ENCODE results near the gene ARFGEF2.
"Not testable (repeated sequence)": the region's sequence is repeated elsewhere in the genome, so short reads cannot be mapped to it uniquely, and the experiment has no call there.

The ARFGEF2 gene

GRCh38 chr20:48951646-48952045, 30.1 kb downstream of the ARFGEF2 start:
- no peak for DNase-seq (ENCODE audit: low read depth)

GRCh38 chr20:48952656-48953055, 31.1 kb downstream of the ARFGEF2 start:
- no peak for DNase-seq (ENCODE audit: low read depth)

- no peak for DNase-seq (ENCODE audit: low read depth)
These were observed 32.1 kb downstream of the ARFGEF2 start for GRCh38 chr20:48953653-48954052.

- no peak for DNase-seq (ENCODE audit: low read depth)
These were observed 34.5 kb downstream of the ARFGEF2 start for GRCh38 chr20:48956052-48956451.

GRCh38 chr20:48957053-48957481, 35.6 kb downstream of the ARFGEF2 start:
- DNase-seq (ENCODE audit: low read depth), result no peak

GRCh38 chr20:48957533-48957932, 36.0 kb downstream of the ARFGEF2 start:
- DNase-seq (ENCODE audit: low read depth), result no peak

GRCh38 chr20:48958743-48959142, 37.2 kb downstream of the ARFGEF2 start:
- DNase-seq (ENCODE audit: low read depth), result no peak

GRCh38 chr20:48959899-48960550, 38.5 kb downstream of the ARFGEF2 start:
- DNase-seq (ENCODE audit: low read depth), result no peak

GRCh38 chr20:48962421-48962820, 40.9 kb downstream of the ARFGEF2 start:
- no peak for DNase-seq (ENCODE audit: low read depth)

GRCh38 chr20:48962976-48963771, 41.7 kb downstream of the ARFGEF2 start:
- DNase-seq (ENCODE audit: low read depth), result no peak

- DNase-seq (ENCODE audit: low read depth), result no peak
These were observed 43.8 kb downstream of the ARFGEF2 start for GRCh38 chr20:48965189-48965910.

GRCh38 chr20:48970681-48971365, 49.3 kb downstream of the ARFGEF2 start:
- DNase-seq (ENCODE audit: low read depth), result no peak

GRCh38 chr20:48971956-48972355, 50.4 kb downstream of the ARFGEF2 start:
- no peak for DNase-seq (ENCODE audit: low read depth)

- no peak for DNase-seq (ENCODE audit: low read depth)
These were observed 51.3 kb downstream of the ARFGEF2 start for GRCh38 chr20:48972816-48973215.

- DNase-seq (ENCODE audit: low read depth), result no peak
These were observed 54.4 kb downstream of the ARFGEF2 start for GRCh38 chr20:48975955-48976354.

- not testable (repeated sequence) for DNase-seq (ENCODE audit: low read depth)
These were observed 58.5 kb downstream of the ARFGEF2 start for GRCh38 chr20:48979980-48980379.

GRCh38 chr20:48983423-48984400, 62.2 kb downstream of the ARFGEF2 start:
- DNase-seq (ENCODE audit: low read depth), result no peak

GRCh38 chr20:48984575-48985219, 63.2 kb downstream of the ARFGEF2 start:
- DNase-seq (ENCODE audit: low read depth), result no peak

GRCh38 chr20:48986899-48987298, 65.4 kb downstream of the ARFGEF2 start:
- DNase-seq (ENCODE audit: low read depth), result no peak

GRCh38 chr20:48990467-48990866, 69.0 kb downstream of the ARFGEF2 start:
- DNase-seq (ENCODE audit: low read depth), result no peak

GRCh38 chr20:48995589-48995988, 74.1 kb downstream of the ARFGEF2 start:
- DNase-seq (ENCODE audit: low read depth), result no peak

Measured in activated T-cell treated with anti-CD3 and anti-CD28 coated beads for 24 hours (primary cell).